Nephron progenitor cell (in vitro differentiated cells): ENCODE measurements around the gene RSRC1.

ENCODE experiments used
- DNase-seq: peaks from one replicate; pipeline ENCODE4 v3.0.0; 2021
- H3K27ac Mint-ChIP-seq: 2 replicates; pipeline ENCODE4 v1.8.0; 2021; ENCODE audit warnings: mild to moderate bottlenecking, moderate library complexity, mixed read lengths
- H3K27me3 Mint-ChIP-seq: 2 replicates; pipeline ENCODE4 v1.8.0; 2021; ENCODE audit warnings: mild to moderate bottlenecking, low read depth, mixed read lengths; ENCODE audit not compliant: poor library complexity
- H3K36me3 Mint-ChIP-seq: 2 replicates; pipeline ENCODE4 v1.8.0; 2021; ENCODE audit warnings: low read depth, mixed read lengths
- H3K4me1 Mint-ChIP-seq: 2 replicates; pipeline ENCODE4 v1.8.0; 2021; ENCODE audit warnings: mixed read lengths
- H3K4me3 Mint-ChIP-seq: 2 replicates; pipeline ENCODE4 v1.8.0; 2021; ENCODE audit warnings: mild to moderate bottlenecking, moderate library complexity, mixed read lengths
- H3K9me3 Mint-ChIP-seq: 2 replicates; pipeline ENCODE4 v1.8.0; 2021; ENCODE audit warnings: mild to moderate bottlenecking, moderate library complexity, mixed read lengths
- TF ChIP-seq, protein P1 (sequence below): fragments of 200-600 bp; sonication (generic); IDR thresholded peaks from 2 replicates; pipeline ENCODE4 v1.5.0; 2021; ENCODE audit warnings: antibody characterized with exemption

RSRC1 gene

DNA sequence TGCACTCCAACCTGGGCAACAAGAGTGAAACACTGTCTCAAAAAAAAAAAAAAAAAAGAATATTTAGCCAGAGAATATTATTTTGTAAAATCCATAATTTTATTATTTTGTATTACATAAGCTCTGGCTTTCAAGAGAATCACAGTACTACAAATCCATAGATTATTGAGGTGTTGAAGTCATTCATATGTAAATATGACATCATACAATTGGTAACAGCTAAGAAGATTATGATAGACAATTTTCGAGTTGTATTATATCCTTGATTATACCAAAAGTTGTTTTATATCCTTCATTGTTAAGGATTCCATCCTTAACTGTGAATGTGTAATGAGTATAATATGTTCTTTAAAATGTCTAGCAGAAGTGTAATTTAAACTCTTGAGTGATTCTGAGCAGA lies 464.8 kb downstream of the RSRC1 start:
- DNase-seq: no peak
- Mint-ChIP-seq H3K36me3 (no peaks in the 10 kb centered on the region), H3K27me3 (peaks cover 12% of the 10 kb centered on the region), H3K4me3 (no peak overlapping the region), H3K9me3 (no peaks in the 10 kb centered on the region), H3K4me1 (peaks cover 14% of the 10 kb centered on the region), H3K27ac (no peak overlapping the region)
- TF ChIP-seq, protein P1, sequence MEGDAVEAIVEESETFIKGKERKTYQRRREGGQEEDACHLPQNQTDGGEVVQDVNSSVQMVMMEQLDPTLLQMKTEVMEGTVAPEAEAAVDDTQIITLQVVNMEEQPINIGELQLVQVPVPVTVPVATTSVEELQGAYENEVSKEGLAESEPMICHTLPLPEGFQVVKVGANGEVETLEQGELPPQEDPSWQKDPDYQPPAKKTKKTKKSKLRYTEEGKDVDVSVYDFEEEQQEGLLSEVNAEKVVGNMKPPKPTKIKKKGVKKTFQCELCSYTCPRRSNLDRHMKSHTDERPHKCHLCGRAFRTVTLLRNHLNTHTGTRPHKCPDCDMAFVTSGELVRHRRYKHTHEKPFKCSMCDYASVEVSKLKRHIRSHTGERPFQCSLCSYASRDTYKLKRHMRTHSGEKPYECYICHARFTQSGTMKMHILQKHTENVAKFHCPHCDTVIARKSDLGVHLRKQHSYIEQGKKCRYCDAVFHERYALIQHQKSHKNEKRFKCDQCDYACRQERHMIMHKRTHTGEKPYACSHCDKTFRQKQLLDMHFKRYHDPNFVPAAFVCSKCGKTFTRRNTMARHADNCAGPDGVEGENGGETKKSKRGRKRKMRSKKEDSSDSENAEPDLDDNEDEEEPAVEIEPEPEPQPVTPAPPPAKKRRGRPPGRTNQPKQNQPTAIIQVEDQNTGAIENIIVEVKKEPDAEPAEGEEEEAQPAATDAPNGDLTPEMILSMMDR: no peak

DNA sequence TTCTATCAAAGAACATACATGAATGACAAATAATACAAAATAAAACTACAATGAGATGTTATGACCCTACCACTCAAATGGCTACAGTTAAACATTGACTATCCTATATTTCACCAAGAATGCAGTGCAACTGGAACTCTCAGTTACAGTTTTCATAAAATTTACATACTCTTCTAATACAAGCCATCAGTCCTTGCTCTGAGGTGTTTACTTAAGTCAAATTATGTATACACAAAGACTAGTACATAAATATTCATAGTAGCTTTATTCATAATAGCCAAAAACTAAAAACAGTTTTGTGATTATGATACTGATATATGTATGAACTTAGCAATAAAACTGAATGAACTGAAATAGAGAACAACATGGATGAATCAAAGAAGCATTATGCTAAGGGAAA lies 480.3 kb downstream of the RSRC1 start:
- no peaks in the 10 kb centered on the region for H3K27me3 Mint-ChIP-seq
- no peak overlapping the region for H3K4me3 Mint-ChIP-seq
- peaks cover 4% of the 10 kb centered on the region for H3K36me3 Mint-ChIP-seq
- H3K4me1 Mint-ChIP-seq: no peaks in the 10 kb centered on the region
- H3K27ac Mint-ChIP-seq: no peak overlapping the region
- peaks cover 2% of the 10 kb centered on the region for H3K9me3 Mint-ChIP-seq
- no peak for DNase-seq
- TF ChIP-seq, protein P1: no peak
